Loucy (cell line): Measurements from ENCODE around the gene OPHN1.

Source experiments
- H2AFZ ChIP-seq: fragments of 200-600 bp; sonication (generic); 2 replicates; pipeline ENCODE4 v1.6.0; 2016; ENCODE audit warnings: antibody characterized with exemption, mild to moderate bottlenecking, low read length, moderate library complexity
- H3F3A ChIP-seq: fragments of 200-600 bp; 2 replicates; pipeline ENCODE4 v1.6.0; 2016; ENCODE audit warnings: antibody characterized with exemption, low read depth, mild to moderate bottlenecking
- H3K27me3 ChIP-seq: fragments of 200-600 bp; sonication (generic); 2 replicates; pipeline ENCODE4 v1.6.1; 2014; ENCODE audit warnings: low read length, mild to moderate bottlenecking; ENCODE audit not compliant: insufficient read depth, poor library complexity, severe bottlenecking
- H3K36me3 ChIP-seq: fragments of 200-600 bp; sonication (generic); 2 replicates; pipeline ENCODE4 v1.6.1; 2016; ENCODE audit warnings: low read length; ENCODE audit not compliant: insufficient read depth
- H3K4me1 ChIP-seq: fragments of 200-600 bp; sonication (generic); 2 replicates; pipeline ENCODE4 v1.5.1; 2014; ENCODE audit warnings: low read length, mild to moderate bottlenecking; ENCODE audit not compliant: insufficient read depth, poor library complexity, severe bottlenecking
- H3K4me2 ChIP-seq: fragments of 200-600 bp; sonication (generic); 2 replicates; pipeline ENCODE4 v1.6.0; 2014; ENCODE audit warnings: antibody characterized with exemption, low read length, low read depth, mild to moderate bottlenecking; ENCODE audit not compliant: poor library complexity, severe bottlenecking
- H3K4me3 ChIP-seq: fragments of 200-600 bp; sonication (generic); 2 replicates; pipeline ENCODE4 v1.5.1; 2014; ENCODE audit warnings: low read length, mild to moderate bottlenecking, mixed read lengths; ENCODE audit not compliant: poor library complexity, severe bottlenecking
- H3K79me2 ChIP-seq: fragments of 200-600 bp; sonication (generic); 2 replicates; pipeline ENCODE4 v1.6.1; 2014; ENCODE audit warnings: low read length; ENCODE audit not compliant: insufficient read depth
- H3K9ac ChIP-seq: fragments of 200-600 bp; sonication (generic); 2 replicates; pipeline ENCODE4 v1.6.0; 2014; ENCODE audit warnings: mild to moderate bottlenecking, low read depth, low read length, moderate library complexity; ENCODE audit not compliant: poor library complexity, severe bottlenecking
- H3K9me2 ChIP-seq: fragments of 200-600 bp; sonication (generic); replicated peaks from 2 replicates; pipeline ENCODE4 v1.6.1; 2016; ENCODE audit warnings: low read depth, low read length, mixed read lengths
- H3K9me3 ChIP-seq: fragments of 200-600 bp; sonication (generic); 2 replicates; pipeline ENCODE4 v1.6.1; 2014; ENCODE audit warnings: mild to moderate bottlenecking, antibody characterized with exemption, low read length, low read depth; ENCODE audit not compliant: insufficient read depth
- H4K20me1 ChIP-seq: fragments of 200-600 bp; sonication (generic); 2 replicates; pipeline ENCODE4 v1.6.0; 2014; ENCODE audit warnings: antibody characterized with exemption, low read length, mild to moderate bottlenecking; ENCODE audit not compliant: insufficient read depth, poor library complexity, severe bottlenecking
- CTCF ChIP-seq: fragments of 200-600 bp; sonication (generic); conservative IDR thresholded peaks from 2 replicates; pipeline ENCODE4 v1.5.1; 2014; ENCODE audit warnings: mild to moderate bottlenecking, antibody characterized with exemption, low read length
- EZH2phosphoT487 ChIP-seq: fragments of 200-600 bp; IDR thresholded peaks from 2 replicates; pipeline ENCODE4 v1.6.1; 2018; ENCODE audit warnings: antibody characterized with exemption, mild to moderate bottlenecking, moderate library complexity, borderline replicate concordance

Gene OPHN1

GRCh38 chrX:68098431-68098830, 334.9 kb downstream of the OPHN1 start:
- H3K9ac ChIP-seq, result no peak overlapping the region
- H3K9me3 ChIP-seq, result no peaks in the 10 kb centered on the region
- no peak overlapping the region for H2AFZ ChIP-seq
- no peak overlapping the region for H3K4me3 ChIP-seq
- no peak overlapping the region for H3K4me2 ChIP-seq
- no peaks in the 10 kb centered on the region for H3F3A ChIP-seq
- no peaks in the 10 kb centered on the region for H3K36me3 ChIP-seq
- H3K79me2 ChIP-seq, result no peaks in the 10 kb centered on the region
- H3K27me3 ChIP-seq, result no peaks in the 10 kb centered on the region
- H4K20me1 ChIP-seq, result no peaks in the 10 kb centered on the region
- no peak for TF ChIP-seq CTCF
- no peaks in the 10 kb centered on the region for H3K4me1 ChIP-seq
- no peaks in the 10 kb centered on the region for H3K9me2 ChIP-seq

- Histone ChIP-seq H3F3A (no peaks in the 10 kb centered on the region), H3K27me3 (no peaks in the 10 kb centered on the region), H3K4me1 (no peaks in the 10 kb centered on the region), H3K36me3 (no peaks in the 10 kb centered on the region), H4K20me1 (no peaks in the 10 kb centered on the region), H3K9me2 (no peaks in the 10 kb centered on the region), H2AFZ (no peak overlapping the region), H3K9me3 (no peaks in the 10 kb centered on the region), H3K4me2 (no peak overlapping the region), H3K79me2 (no peaks in the 10 kb centered on the region), H3K4me3 (no peak overlapping the region), H3K9ac (no peak overlapping the region)
- no peak for TF ChIP-seq EZH2phosphoT487
- TF ChIP-seq CTCF, result peak; percentile 15; the same call in 1 of the 2 replicates
Observed at GRCh38 chrX:68090266-68090665, 343.0 kb downstream of the OPHN1 start.

- H3K27me3 ChIP-seq, result no peaks in the 10 kb centered on the region
- no peaks in the 10 kb centered on the region for H4K20me1 ChIP-seq
- H3K9me3 ChIP-seq, result no peaks in the 10 kb centered on the region
- no peak overlapping the region for H3K4me2 ChIP-seq
- no peaks in the 10 kb centered on the region for H3K36me3 ChIP-seq
- no peak overlapping the region for H2AFZ ChIP-seq
- TF ChIP-seq CTCF (no peak), EZH2phosphoT487 (no peak)
- no peak overlapping the region for H3K9ac ChIP-seq
- no peaks in the 10 kb centered on the region for H3K9me2 ChIP-seq
- H3K4me1 ChIP-seq, result no peaks in the 10 kb centered on the region
- H3F3A ChIP-seq, result no peaks in the 10 kb centered on the region
- no peaks in the 10 kb centered on the region for H3K79me2 ChIP-seq
- no peak overlapping the region for H3K4me3 ChIP-seq
Observed at GRCh38 chrX:68087526-68087925, 345.8 kb downstream of the OPHN1 start.
